GM19023 (cell line): Measurements from ENCODE around the gene ZNF181.
A peak's percentile ranks its signal among the peaks of the same experiment; 100 is the strongest.
"Not testable (repeated sequence)": the region's sequence is repeated elsewhere in the genome, so short reads cannot be mapped to it uniquely, and the experiment has no call there.

Source experiments
- ATAC-seq: cut with Tn5 transposase; IDR thresholded peaks from one replicate; pipeline ENCODE4 v1.9.1; 2021; ENCODE audit warnings: mild to moderate bottlenecking, moderate library complexity; ENCODE audit not compliant: unreplicated experiment

ZNF181 gene

DNA sequence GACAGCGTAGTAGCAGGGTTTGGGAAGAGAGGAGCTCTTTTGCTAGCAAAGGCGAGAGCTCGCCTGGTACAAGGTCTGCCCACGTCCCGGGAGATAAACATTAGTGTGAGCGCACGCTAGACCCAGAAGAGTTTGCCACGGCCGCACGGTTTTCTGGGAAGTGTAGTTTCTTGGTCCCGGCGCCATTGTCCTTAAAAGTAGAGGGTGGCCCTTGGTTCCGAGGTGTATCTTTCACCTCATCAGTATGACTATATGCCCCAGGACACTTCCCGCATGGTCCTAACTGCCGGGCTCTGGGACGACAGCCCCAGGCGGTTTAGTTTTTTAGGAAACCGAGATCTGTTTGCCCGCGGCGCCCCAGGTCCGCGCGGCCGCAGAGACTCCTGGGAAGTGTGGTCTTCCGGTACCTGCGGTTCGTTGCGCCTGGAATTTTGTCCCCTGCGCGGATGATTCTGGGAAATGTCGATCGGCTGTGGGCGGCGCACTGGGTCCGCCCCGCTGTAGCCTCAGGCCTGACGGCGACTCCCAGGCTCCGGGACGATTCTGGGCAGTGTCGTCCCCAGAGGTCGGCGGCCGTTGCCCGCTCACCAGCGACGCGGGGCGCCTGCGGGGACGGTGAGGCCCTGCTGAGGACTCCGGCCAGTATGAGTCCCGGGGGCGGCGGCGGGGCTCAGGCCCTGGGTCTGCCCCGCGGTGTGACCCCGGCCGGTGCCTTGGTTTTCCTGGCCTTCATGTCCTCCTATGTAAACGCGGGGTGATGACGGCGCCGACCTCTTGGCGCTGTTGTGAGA lies at the start of gene ZNF181:
Gene ZNF181, plus strand, starts transcription at position 498 of the 791 bp plus-strand sequence. CDS start 795 bp downstream, outside the sequence.
- ATAC-seq: peak; percentile 81

DNA sequence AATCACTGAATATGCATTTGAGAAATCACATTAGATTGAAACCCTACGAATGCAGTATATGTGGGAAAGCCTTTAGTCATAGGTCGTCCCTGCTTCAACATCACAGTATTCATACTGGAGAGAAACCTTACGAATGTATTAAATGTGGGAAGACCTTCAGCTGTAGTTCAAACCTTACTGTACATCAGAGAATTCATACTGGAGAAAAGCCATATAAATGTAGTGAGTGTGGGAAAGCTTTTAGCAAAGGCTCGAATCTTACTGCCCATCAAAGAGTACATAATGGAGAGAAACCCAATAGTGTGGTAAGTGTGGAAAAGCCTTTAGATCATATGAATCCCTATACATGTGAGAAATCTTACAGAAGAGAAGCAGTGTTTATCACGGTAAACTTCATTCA lies 48.8 kb upstream of the ZNF181 start:
- ATAC-seq: not testable (repeated sequence)

DNA sequence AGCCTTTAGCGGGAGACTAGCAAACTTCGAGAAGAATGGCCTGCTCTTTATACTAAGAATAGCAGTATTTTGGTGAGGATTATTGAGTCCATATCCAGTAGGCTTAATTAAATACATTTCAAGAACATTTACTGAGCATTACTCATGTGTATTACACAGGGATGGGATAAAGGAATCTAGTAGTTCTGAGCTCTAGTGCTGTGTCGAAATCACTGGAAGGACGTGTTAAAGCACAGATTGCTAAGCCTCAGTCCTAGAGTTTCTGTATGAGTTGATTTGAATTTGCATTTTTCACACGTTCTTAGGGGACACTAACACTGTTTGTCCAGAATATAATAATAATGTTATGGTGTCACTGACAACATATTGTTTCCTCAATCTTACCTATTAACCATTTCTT lies 47.6 kb upstream of the ZNF181 start:
- no peak for ATAC-seq

DNA sequence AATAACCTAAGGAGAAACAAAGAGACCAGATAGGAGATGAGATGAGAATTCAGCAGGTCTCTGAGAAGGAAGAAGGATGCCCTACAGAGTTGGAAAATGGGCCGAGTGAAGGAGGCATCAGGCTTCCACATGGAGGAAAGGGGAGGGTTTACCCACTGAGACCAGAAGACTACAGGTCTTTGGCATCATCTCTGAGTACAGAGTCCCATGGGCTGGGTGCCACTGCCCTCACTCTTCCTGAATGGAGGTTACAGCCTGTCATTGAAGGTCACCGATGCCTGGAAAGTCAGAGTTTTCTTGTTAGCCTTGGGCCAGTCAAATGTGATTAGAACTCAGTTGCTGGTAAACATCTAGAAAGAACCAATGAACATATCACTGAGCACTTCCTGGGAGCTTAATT lies 46.7 kb upstream of the ZNF181 start:
- no peak for ATAC-seq

DNA sequence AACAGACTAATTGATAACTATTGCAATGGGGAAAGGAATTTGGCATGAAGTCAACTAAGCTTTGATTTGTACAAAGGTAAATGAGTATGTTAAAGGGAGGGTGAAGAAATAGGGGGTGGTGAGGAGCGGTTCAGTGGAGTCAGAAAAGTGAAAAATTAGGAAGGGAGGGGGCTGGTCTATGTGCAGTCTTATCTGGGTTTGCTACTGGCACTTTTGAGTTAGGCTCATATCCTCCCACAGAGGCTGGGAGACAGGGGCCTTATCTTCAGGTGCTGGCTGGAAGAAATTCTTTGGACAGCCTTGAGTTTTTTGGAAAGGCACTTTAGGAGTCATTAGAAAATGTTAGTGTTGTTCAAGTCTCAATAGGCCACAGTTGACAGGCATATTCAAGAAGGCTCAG lies 45.5 kb upstream of the ZNF181 start:
- ATAC-seq: no peak

DNA sequence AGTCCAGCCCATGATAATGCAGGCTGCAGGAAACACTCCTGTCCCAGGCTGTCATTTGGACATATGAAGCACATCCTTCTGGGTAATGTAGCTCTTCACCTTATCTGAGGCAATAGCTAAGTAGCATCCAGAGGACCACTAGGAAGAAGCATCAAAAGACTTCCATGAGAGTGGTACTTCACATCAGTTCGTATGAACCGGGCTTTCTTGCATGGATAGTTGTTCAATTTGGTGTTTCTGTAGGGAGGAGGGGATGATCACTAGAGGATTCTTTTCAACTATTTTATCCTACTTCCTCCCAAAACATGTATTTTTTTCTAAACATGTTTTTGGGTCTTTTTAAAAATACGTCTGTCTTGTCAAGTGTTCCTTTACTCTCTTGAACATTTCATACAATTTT lies 43.7 kb upstream of the ZNF181 start:
- ATAC-seq: no peak

DNA sequence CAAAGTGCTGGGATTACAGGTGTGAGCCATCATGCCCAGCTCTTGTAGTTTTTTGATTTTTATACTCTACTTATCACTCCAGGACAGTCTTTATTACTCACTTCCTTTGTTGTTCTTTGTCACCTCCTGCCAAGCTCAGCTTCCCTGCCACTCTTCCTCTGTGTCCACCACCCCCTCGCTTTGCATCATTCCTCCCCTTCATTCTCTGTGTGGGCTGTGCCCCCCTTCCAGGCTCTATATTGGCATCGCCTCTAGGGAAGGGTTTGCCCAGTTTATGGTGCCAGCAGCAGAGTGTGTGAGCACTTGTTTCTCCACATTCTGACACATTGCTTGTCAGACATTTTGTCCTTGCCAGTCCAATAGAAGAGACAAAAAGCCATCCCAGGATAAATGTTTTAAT lies 41.5 kb upstream of the ZNF181 start:
- ATAC-seq: no peak

DNA sequence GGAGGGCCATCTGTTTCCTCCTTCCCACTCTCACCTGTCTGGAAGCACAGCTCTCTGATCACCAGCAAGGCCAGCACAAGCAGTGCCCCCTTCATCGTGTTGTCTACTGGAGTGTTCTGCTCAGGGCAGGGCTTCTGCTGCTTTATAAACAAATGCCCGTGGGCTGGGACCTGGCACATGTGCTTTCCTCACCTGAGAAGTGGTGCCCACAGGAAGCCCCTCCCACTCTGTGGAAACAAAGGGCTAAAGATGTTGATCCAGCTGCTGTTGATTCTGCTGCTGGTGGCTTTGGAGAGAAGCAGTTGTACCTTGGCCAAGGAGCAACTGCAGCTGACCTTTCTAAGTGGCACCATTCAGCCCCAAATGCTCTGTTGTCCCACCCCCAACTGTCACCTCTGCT lies 26.4 kb upstream of the ZNF181 start:
- ATAC-seq: no peak

DNA sequence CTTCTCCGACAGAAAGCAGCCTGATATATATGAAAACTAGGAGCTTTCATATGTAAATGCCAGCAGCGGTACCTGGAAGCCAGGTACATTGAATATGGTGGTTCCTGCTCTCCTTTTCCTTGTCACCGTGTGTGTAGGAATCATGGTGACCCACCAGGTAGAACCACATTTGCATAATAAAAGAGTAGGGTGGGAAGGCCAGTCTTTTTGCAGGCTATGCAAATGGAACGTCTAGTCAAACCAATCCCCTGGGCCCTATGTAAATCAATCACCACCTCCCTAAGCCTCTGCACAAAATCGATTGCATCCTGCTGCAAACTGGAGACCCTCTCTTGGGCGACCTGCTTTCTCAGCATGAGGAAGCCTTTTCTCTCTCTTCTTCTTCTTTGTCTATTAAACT lies 22.2 kb upstream of the ZNF181 start:
- no peak for ATAC-seq

DNA sequence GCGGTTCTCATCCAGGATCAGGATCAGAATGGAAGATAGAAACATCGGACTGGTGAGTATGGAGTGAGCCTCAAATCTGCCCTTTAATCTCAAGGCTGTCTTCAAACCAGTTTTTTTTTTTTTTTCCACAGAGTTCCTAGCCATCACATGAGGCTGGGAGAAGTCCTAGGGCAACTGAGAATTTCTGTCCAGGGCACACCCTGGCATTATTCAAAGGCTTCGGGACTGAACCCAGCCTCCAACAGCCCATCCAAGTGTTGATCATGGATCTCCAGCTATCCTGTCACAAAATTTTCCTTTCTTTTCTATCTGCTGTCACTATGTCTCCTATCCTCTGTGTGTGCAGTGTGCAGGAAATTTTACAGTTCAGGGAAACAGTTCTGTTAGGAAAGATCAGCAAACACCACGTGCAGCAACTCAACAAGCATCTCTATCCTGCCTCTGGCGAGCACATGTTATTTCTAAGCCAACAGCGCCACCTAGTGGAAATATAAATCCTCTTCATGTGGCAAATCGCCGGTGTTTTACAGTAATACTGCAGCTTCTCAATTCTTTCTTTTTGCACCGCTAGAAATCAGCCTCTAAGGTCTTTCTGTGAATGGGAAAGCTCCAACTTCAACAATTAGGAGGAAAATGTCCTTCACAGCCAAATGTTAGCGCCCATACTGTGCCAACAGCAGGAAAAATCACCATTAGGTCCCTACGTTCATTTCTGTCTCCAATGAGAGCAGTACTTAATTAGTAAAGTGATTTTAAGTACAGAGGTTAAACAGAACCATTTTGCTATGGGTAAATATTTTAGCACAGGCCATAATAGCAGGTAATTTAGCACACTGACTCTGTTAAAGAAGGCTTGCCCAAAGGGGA lies 21.4 kb upstream of the ZNF181 start:
- no peak for ATAC-seq

DNA sequence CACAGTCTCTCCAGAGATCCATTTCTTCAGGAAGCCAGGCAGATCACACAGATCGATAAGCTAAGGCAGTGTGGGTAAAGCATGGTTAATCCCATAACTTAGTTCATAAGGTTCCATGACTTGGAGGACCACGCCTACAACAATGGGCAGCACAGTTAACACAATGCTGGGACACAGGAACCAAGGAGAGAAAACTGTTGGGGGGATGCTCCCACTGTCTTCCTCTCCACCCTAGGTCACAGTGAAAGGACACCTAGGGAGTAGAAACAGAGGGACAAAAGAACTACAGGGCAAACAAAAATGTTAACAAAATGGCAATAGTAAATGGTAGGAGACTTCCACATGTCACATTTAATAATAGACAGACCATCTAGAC lies 20.8 kb upstream of the ZNF181 start:
- ATAC-seq: no peak

DNA sequence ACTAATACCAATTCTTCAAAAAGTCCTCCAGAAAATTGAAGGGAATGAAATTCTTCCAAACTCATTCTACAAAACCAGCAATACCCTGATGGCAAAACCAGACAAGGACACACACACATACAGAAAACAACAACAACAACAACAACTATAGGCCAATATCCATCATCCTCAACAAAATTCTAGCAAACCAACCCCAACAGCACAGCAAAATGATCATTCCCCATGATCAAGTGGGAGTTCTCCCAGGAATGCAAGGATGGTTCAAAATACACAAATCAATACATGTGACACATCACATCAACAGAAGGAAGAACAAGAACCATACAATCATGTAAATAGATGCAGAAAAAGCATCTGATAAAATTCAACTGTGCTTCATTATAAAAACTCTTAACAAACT lies 18.7 kb upstream of the ZNF181 start:
- no peak for ATAC-seq

DNA sequence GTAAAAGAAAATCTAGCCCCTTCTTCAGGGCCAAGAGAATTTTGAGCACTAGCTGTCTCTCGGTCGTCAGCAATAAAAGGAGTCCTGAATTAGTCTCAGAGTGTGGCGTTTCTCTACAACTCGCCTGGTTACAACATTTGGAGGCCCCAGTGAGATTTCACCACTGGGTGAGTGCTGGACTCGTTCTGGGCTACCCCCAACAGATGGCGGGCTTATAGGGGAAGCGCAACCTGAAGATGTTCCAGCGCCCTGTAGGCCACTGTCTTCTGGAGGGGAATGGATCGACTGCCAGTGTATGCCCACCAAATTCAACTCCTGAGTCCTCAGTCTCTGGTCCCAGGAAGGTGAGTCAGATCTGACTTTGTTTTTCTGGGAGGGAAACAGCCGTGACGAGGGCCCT lies 11.7 kb upstream of the ZNF181 start:
- no peak for ATAC-seq

DNA sequence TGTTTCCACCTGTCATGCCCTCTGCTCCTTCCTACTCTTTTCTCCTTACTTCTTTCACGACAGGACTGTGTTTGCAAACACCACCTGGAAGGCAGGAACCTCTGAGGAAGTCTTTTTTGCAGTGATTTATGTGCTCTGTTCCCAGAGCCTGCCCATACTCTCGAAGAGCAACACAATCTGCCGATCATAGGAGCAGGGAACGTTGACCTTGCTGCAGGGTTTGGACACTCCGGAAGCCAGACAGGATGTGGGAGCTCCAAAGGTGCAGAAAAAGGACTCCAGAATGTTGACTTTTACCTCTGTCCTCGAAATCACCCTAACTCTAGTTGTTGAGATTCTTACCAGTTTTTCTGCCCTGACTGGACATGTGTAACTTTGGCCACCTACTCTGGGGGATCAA lies 8.6 kb upstream of the ZNF181 start:
- ATAC-seq: no peak

DNA sequence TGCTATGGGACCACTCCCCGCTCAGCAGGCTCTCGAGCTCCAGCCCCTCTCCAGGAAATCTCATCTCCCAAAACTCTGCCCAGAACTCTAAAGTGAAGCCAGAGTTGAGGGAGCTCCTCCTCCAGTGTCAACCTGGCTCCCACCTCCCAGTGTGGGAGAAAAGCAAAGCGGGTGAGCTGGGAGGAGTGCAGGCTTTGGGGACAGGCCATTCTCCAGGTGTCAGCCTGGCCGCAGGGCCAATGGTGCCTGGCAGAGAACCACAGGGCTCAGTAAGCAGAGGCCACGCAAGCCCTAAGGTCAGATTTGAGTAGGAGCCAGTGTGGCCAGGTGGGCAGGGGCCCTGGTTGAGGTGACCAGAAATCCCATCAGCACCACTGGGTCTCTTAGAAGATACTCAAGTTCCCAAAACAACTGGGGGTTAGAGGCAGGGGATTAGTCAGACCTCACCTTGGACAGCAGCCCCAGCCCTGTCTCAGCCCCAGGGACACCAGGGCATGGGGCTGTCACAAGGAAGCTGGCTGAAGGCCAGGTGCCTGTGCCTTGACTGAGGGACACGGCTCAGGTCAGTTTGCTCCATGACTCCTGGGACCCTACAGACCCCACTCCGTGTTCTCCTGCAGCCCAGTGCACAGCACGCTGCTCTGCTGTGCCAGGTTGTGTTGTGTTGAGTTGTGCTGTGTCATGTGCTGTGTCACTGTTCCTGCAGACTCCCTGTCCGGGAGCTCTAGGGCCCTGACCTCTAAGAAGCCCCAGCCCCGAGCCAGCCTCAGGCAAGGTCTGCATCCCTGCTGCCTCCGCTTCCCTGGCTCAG lies 2.8 kb upstream of the ZNF181 start:
- no peak for ATAC-seq

DNA sequence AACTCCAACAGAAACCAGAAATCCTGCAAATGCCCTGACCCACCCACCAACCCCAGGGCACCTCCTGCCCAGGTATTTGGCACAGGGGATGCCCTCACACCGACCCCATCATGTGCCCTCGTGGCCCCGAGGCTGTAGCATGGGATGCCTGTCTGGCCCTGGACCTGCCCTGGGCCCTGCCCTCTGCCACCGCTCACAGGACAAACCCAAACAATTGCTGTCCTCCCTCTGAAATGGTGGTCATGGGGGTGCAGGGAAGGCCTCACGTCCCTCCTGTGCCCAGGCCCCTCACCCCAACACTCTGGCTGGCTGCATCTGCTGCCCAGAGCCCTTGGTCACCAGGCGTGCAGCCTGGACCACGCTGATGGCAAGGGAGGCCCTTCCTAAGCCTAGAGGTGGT lies 2.1 kb upstream of the ZNF181 start:
- no peak for ATAC-seq

DNA sequence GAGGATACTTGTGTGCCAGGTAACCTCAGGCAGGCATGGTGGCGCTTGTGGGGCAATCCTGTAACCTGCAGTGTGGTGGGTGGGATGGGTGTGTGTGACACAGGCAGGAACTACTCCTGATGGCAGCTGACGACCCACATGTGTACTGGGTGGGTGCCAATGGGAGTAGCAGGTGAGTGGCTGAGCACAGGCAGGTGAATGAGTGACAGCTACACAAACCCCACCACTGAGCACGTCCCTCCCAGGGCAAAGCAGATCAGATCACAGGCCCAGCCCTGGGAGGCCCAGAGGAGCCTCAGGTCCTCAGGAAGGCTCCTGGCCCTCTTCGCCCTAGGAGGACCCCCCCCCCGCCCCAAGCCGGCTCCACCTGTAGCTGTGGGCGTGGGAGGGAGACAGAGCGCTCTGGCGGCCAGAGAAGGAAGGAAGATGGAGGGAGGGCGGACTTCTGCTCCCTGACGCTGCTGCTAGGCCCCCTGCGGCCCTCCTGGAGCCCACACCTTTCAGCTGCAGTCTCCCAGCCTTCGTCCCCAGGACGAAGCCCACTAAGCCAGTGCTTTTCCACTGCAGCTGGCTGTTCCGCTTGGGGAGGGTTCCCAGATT lies 1.3 kb upstream of the ZNF181 start:
- no peak for ATAC-seq

DNA sequence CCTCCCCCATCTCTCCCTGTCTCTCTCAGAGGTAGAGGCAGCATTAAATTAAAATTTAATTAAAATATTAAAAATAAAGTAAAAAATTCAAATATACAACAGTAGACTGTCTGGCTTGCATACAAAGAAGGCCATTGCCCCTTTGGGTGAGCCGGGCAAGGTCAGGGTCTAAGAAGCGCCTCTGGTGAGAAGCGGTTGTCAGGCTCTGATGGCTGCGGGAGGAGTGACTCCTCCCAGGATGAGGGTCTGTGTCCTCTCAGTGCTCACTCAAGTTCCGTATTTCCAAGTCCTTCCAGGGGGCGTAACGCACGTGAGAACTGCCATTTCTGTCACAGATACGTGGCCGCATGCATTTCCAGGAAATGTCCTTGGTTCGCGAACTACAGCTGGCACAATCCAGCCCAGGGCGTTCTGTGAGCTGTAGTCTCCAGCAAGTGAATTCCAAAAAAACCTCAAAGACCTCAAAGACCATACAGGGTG lies 737 bp upstream of the ZNF181 start:
- peak; percentile 2 for ATAC-seq

DNA sequence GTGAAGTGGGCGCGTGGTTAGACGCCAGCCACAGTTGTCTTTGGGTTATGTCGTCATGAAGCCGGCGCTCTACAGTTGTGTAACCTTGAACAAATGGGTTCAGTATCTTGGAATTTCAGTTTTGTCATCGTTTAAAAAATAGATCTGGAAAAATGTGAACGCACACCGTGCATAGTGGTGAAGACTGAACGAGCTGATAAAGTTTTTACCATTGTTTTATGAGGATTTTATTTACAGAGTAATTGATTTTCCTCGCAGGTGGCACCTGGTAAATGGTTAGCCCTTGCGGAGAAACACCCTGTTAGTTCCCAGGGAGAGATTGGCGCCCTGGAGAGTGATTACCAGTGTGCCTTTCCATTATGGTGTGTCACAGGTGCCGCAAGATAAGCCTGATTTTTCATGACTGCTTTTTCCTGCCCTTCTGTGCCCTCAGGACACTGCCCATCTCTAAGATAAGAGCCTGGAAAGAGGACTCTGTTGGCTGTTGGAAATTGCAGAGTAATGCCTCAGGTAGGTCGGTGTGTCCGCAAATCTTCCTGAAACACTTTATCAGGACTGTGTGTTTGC lies 577 bp downstream of the ZNF181 start:
- ATAC-seq: no peak

DNA sequence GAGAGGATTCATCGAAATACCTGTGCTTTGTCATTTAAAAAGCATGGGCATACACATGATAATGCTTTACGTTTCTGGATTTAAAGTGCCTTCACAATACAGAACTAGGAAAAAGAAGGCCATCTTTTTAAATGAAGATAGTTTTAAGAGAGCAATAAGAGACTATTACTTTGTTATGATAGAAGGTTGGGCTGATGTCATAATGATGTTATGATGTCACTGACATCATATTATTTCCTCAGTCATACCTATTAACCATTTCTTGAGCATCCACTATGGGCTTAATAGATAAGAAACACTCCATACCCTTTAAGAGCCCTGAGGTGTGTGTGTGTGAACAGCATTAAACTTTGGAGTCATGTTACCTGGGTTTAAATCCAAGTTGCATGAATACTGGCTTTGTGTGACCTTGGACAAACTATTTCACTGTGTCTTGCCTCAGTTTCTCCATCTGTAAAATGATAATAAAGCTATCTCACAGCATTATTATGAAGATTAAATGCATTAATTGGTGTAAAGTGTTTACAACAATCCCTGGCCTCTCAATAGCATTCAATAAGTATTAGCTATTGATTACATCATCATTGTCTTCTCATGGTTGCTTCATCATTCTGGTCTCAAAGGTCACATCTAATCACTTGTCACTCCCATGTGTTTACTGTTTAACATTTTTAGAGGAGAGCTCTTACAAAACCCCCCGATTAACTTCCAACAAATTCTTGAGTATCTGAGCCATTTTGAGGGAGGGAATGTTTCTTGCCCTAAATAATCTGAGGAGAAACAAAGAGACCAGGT lies 11.1 kb downstream of the ZNF181 start:
- ATAC-seq: no peak
